Uterine smooth muscle cell (primary cell): ENCODE data around the gene RCHY1. TPM values are rescaled to one million over a fixed set of nuclear protein-coding genes. Genes with fewer than 3 reads are reported as not detected.

Experiments
- total RNA-seq: library from RNA; depleted of rRNA; stranded (reverse); fragments of >200 nt; gene quantifications from 2 replicates; pipeline ENCODE4 v1.2.3, GENCODE V29; 2014

Gene RCHY1
- total RNA-seq = 25.7 and 38.3 TPM in 2 replicates

GRCh38 chr4:75514131-75514948 lies at the start of gene RCHY1, which contains the start of gene THAP6:
Gene RCHY1, minus strand, starts transcription at chr4:75514403. Its CDS starts 117 bp downstream, at chr4:75514286.
Gene THAP6, plus strand, starts transcription at chr4:75514473. Its CDS starts 980 bp downstream, at chr4:75515453.

DNA sequence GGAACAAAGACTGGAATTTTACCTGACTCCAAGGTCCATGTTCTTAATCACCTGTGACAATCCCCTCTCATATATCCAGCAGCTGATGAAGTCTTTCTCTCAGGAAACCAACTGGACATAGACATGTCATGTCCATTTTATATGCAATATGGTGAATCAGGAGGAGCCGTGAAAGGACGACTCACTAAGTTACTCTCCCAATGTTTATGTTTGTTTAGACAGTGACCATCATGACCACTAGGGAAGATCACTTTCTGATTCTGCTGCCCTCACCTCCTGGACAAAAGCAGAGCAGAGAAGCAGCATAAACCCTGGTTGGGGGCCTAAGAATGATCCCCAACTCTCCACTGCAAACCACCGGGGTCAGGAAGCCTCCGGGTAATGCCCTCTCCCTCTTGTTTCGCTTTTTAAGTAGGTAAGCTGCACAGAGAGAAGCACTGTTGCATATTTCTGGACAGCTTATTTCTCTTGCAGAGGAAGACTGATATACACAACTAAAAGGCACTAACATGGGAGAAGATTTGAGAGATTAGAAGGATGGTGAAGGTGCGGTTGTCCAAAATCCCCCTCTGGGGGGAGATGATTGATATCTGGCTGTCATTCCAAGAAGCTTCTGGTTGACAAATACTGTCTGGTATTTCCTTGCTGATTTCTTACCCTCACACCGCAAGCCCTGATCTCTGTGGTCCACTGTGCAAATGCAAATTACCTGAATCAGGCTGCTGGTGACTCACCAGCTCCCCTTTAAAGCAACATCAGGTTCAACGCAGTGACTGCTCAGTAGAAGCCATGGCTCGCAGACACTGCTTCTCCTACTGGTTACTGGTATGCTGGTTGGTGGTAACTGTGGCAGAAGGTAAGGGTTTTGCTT lies 41.3 kb upstream of the RCHY1 start, which contains the start of gene ODAPH:
TSS of gene ODAPH (plus strand) at position 773 of the 871 bp plus-strand sequence. CDS start at position 790, 17 bp downstream.

Other genes starting within 250 kb of the RCHY1 start
- 13.7 and 15.6 TPM in 2 replicates for gene THAP6, start 70 bp upstream of the RCHY1 start, total RNA-seq
- not detected in 2 replicates for gene ODAPH, start 41.7 kb upstream of the RCHY1 start, total RNA-seq
- 2.5 and 4.6 TPM in 2 replicates for gene CDKL2, start 116.1 kb upstream of the RCHY1 start, total RNA-seq
- gene G3BP2, start 159.0 kb upstream of the RCHY1 start, total RNA-seq = 177 and 208 TPM in 2 replicates
- 143 and 185 TPM in 2 replicates for gene USO1, start 210.2 kb upstream of the RCHY1 start, total RNA-seq